Measurements from ENCODE around the gene CALHM1. TPM values are rescaled to one million over a fixed set of nuclear protein-coding genes. Genes with fewer than 3 reads are reported as not detected.
A peak's percentile ranks its signal among the peaks of the same experiment; 100 is the strongest.

The CALHM1 gene
- total RNA-seq, 1 donor = not detected

- no peak overlapping the region for H3K4me3 ChIP-seq (ENCODE audit: low read depth, low read length)
- DNase-seq (ENCODE audit: low read depth) = peak; percentile 19
- no peak for TF ChIP-seq CTCF (IDR thresholded peaks at IDR 0.05; ENCODE audit: insufficient read depth, low read length)
These were observed 24.8 kb downstream of the CALHM1 start for GRCh38 chr10:103433858-103434257.

GRCh38 chr10:103431902-103432301 is 26.8 kb downstream of the CALHM1 start:
- DNase-seq (ENCODE audit: low read depth) = no peak
- no peak for TF ChIP-seq CTCF (IDR thresholded peaks at IDR 0.05; ENCODE audit: insufficient read depth, low read length)
- H3K4me3 ChIP-seq (ENCODE audit: low read depth, low read length) = no peak overlapping the region

- TF ChIP-seq CTCF (IDR thresholded peaks at IDR 0.05; ENCODE audit: insufficient read depth, low read length) = no peak
- H3K4me3 ChIP-seq (ENCODE audit: low read depth, low read length) = no peak overlapping the region
- DNase-seq (ENCODE audit: low read depth) = no peak
These were observed 29.1 kb downstream of the CALHM1 start for GRCh38 chr10:103429647-103430046.

- no peak for DNase-seq (ENCODE audit: low read depth)
- H3K4me3 ChIP-seq (ENCODE audit: low read depth, low read length) = no peak overlapping the region
- no peak for TF ChIP-seq CTCF (IDR thresholded peaks at IDR 0.05; ENCODE audit: insufficient read depth, low read length)
These were observed 29.6 kb downstream of the CALHM1 start for GRCh38 chr10:103428989-103429643.

GRCh38 chr10:103427866-103428265 is 30.8 kb downstream of the CALHM1 start:
- no peak for DNase-seq (ENCODE audit: low read depth)
- no peak overlapping the region for H3K4me3 ChIP-seq (ENCODE audit: low read depth, low read length)
- TF ChIP-seq CTCF (IDR thresholded peaks at IDR 0.05; ENCODE audit: insufficient read depth, low read length) = no peak

GRCh38 chr10:103423748-103424147 is 35.0 kb downstream of the CALHM1 start:
- no peak for TF ChIP-seq CTCF (IDR thresholded peaks at IDR 0.05; ENCODE audit: insufficient read depth, low read length)
- H3K4me3 ChIP-seq (ENCODE audit: low read depth, low read length) = no peak overlapping the region
- DNase-seq (ENCODE audit: low read depth) = no peak

- H3K4me3 ChIP-seq (ENCODE audit: low read depth, low read length) = no peak overlapping the region
- DNase-seq (ENCODE audit: low read depth) = no peak
- TF ChIP-seq CTCF (IDR thresholded peaks at IDR 0.05; ENCODE audit: insufficient read depth, low read length) = no peak
These were observed 39.6 kb downstream of the CALHM1 start for GRCh38 chr10:103419101-103419500.

Data from fibroblast of the aortic adventitia (primary cell).